Measurements from ENCODE around the gene SMIM14. TPM values are rescaled to one million over a fixed set of nuclear protein-coding genes. Genes with fewer than 3 reads are reported as not detected.

SMIM14 gene
- total RNA-seq, 4 donors from 2014 or later: 25.6 to 49.2 (median 36.4) TPM

GRCh38 chr4:39637586-39638353 is 895 bp downstream of the SMIM14 start:
- 0 to 1% methylated on average over 29 of the region's 29 CpGs for WGBS, 2 donors
- TF ChIP-seq CTCF (IDR thresholded peaks at IDR 0.05) (no peak), POLR2A (IDR thresholded peaks at IDR 0.05) (no peak)
- peak; percentile 29 to 91 for DNase-seq (ENCODE audit: low spot score in 2 of 2)
- intact Hi-C loops (cut with DNase I; ENCODE audit: low total_unique reads): loop anchor here (10.0 kb wide), 1 partner anchor 113 kb away; the partner anchor contains the start of gene UGDH
- H3K4me3 ChIP-seq (ENCODE audit: low read depth, poor library complexity, severe bottlenecking): peak overlapping the region; percentile 99

GRCh38 chr4:39637221-39637585 is 1.5 kb downstream of the SMIM14 start:
- no peak for TF ChIP-seq CTCF (IDR thresholded peaks at IDR 0.05)
- TF ChIP-seq POLR2A (IDR thresholded peaks at IDR 0.05): no peak
- DNase-seq (ENCODE audit: low spot score in 2 of 2): no peak
- intact Hi-C loops (cut with DNase I; ENCODE audit: low total_unique reads): loop anchor here (10.0 kb wide), 1 partner anchor 112 kb away; the partner anchor contains the start of gene UGDH
- 2% methylated on average over 6 of the region's 6 CpGs for WGBS, 2 donors
- peak overlapping the region; percentile 99 for H3K4me3 ChIP-seq (ENCODE audit: low read depth, poor library complexity, severe bottlenecking)

- intact Hi-C loops (cut with DNase I; ENCODE audit: low total_unique reads): loop anchor here (10.0 kb wide), 1 partner anchor 112 kb away; the partner anchor contains the start of gene UGDH
- peak in 1 of 2 donors; percentile 53 for DNase-seq (ENCODE audit: low spot score in 2 of 2)
Observed at GRCh38 chr4:39636531-39637184, 2.0 kb downstream of the SMIM14 start.

GRCh38 chr4:39635023-39635422 is 3.6 kb downstream of the SMIM14 start:
- intact Hi-C loops (cut with DNase I; ENCODE audit: low total_unique reads): loop anchor here (10.0 kb wide), 1 partner anchor 110 kb away; the partner anchor contains the start of gene UGDH
- peak in 1 of 2 donors; percentile 32 for DNase-seq (ENCODE audit: low spot score in 2 of 2)
- H3K4me3 ChIP-seq (ENCODE audit: low read depth, poor library complexity, severe bottlenecking): no peak overlapping the region
- no peak for TF ChIP-seq CTCF (IDR thresholded peaks at IDR 0.05)
- no peak for TF ChIP-seq POLR2A (IDR thresholded peaks at IDR 0.05)
- 29 to 46% methylated on average over 1 of the region's 1 CpG for WGBS, 2 donors

More at GRCh38 chr4:39636531-39637184, 2.0 kb downstream of the SMIM14 start:
- TF ChIP-seq POLR2A (IDR thresholded peaks at IDR 0.05): no peak
- TF ChIP-seq CTCF (IDR thresholded peaks at IDR 0.05): no peak
- 8 to 16% methylated on average over 6 of the region's 6 CpGs for WGBS, 2 donors
- H3K4me3 ChIP-seq (ENCODE audit: low read depth, poor library complexity, severe bottlenecking): no peak overlapping the region

GRCh38 chr4:39631700-39632079 is 7.0 kb downstream of the SMIM14 start:
- no peak for TF ChIP-seq CTCF (IDR thresholded peaks at IDR 0.05)
- TF ChIP-seq POLR2A (IDR thresholded peaks at IDR 0.05): no peak
- intact Hi-C loops (cut with DNase I; ENCODE audit: low total_unique reads): loop anchor here (10.0 kb wide), 1 partner anchor 107 kb away; the partner anchor contains the start of gene UGDH
- no peak overlapping the region for H3K4me3 ChIP-seq (ENCODE audit: low read depth, poor library complexity, severe bottlenecking)
- 88 to 93% methylated on average over 1 of the region's 1 CpG for WGBS, 2 donors
- no peak for DNase-seq (ENCODE audit: low spot score in 2 of 2)

Data from lower leg skin (tissue), 4 donors.